ENCODE results near the gene JUND. TPM values are rescaled to one million over a fixed set of nuclear protein-coding genes. Genes with fewer than 3 reads are reported as not detected.

Gene JUND
- total RNA-seq, 1 donor = 1,318 TPM

- no peak overlapping the region for H3K4me3 ChIP-seq (ENCODE audit: low read length)
- H3K9me3 ChIP-seq (ENCODE audit: low read depth, low read length) = no peaks in the 10 kb centered on the region
- peaks cover 42% of the 10 kb centered on the region for H3K4me1 ChIP-seq (ENCODE audit: insufficient read depth, low read length)
- no peaks in the 10 kb centered on the region for H3K27me3 ChIP-seq (ENCODE audit: insufficient read depth, low read length)
Measured at GRCh38 chr19:18273561-18274218, 7.7 kb downstream of the JUND start.

GRCh38 chr19:18271433-18271841 lies 10.0 kb downstream of the JUND start:
- H3K4me3 ChIP-seq (ENCODE audit: low read length) = no peak overlapping the region

GRCh38 chr19:18270326-18270725 lies 11.1 kb downstream of the JUND start:
- Histone ChIP-seq H3K4me1 (ENCODE audit: insufficient read depth, low read length) (peaks cover 16% of the 10 kb centered on the region), H3K4me3 (ENCODE audit: low read length) (no peak overlapping the region), H3K9me3 (ENCODE audit: low read depth, low read length) (no peaks in the 10 kb centered on the region), H3K27me3 (ENCODE audit: insufficient read depth, low read length) (no peaks in the 10 kb centered on the region)

More at GRCh38 chr19:18271433-18271841, 10.0 kb downstream of the JUND start:
- Histone ChIP-seq H3K27me3 (ENCODE audit: insufficient read depth, low read length) (no peaks in the 10 kb centered on the region), H3K9me3 (ENCODE audit: low read depth, low read length) (no peaks in the 10 kb centered on the region), H3K4me1 (ENCODE audit: insufficient read depth, low read length) (peaks cover 27% of the 10 kb centered on the region)

- H3K9me3 ChIP-seq (ENCODE audit: low read depth, low read length) = no peaks in the 10 kb centered on the region
- H3K27me3 ChIP-seq (ENCODE audit: insufficient read depth, low read length) = no peaks in the 10 kb centered on the region
- peaks cover 5% of the 10 kb centered on the region for H3K4me1 ChIP-seq (ENCODE audit: insufficient read depth, low read length)
- H3K4me3 ChIP-seq (ENCODE audit: low read length) = no peak overlapping the region
Measured at GRCh38 chr19:18269070-18269723, 12.2 kb downstream of the JUND start.

GRCh38 chr19:18266771-18267686 lies 14.4 kb downstream of the JUND start:
- Histone ChIP-seq H3K4me1 (ENCODE audit: insufficient read depth, low read length) (peaks cover 4% of the 10 kb centered on the region), H3K27me3 (ENCODE audit: insufficient read depth, low read length) (no peaks in the 10 kb centered on the region), H3K9me3 (ENCODE audit: low read depth, low read length) (no peaks in the 10 kb centered on the region), H3K4me3 (ENCODE audit: low read length) (no peak overlapping the region)

- peaks cover 4% of the 10 kb centered on the region for H3K4me1 ChIP-seq (ENCODE audit: insufficient read depth, low read length)
- no peak overlapping the region for H3K4me3 ChIP-seq (ENCODE audit: low read length)
- no peaks in the 10 kb centered on the region for H3K27me3 ChIP-seq (ENCODE audit: insufficient read depth, low read length)
- H3K9me3 ChIP-seq (ENCODE audit: low read depth, low read length) = no peaks in the 10 kb centered on the region
Measured at GRCh38 chr19:18265582-18265981, 15.8 kb downstream of the JUND start.

GRCh38 chr19:18264971-18265540 lies 16.4 kb downstream of the JUND start:
- peaks cover 4% of the 10 kb centered on the region for H3K4me1 ChIP-seq (ENCODE audit: insufficient read depth, low read length)
- no peak overlapping the region for H3K4me3 ChIP-seq (ENCODE audit: low read length)
- no peaks in the 10 kb centered on the region for H3K9me3 ChIP-seq (ENCODE audit: low read depth, low read length)
- no peaks in the 10 kb centered on the region for H3K27me3 ChIP-seq (ENCODE audit: insufficient read depth, low read length)

GRCh38 chr19:18264137-18264854 lies 17.1 kb downstream of the JUND start:
- H3K9me3 ChIP-seq (ENCODE audit: low read depth, low read length) = no peaks in the 10 kb centered on the region
- H3K4me3 ChIP-seq (ENCODE audit: low read length) = no peak overlapping the region
- peaks cover 3% of the 10 kb centered on the region for H3K4me1 ChIP-seq (ENCODE audit: insufficient read depth, low read length)
- no peaks in the 10 kb centered on the region for H3K27me3 ChIP-seq (ENCODE audit: insufficient read depth, low read length)

GRCh38 chr19:18263324-18264136 lies 17.9 kb downstream of the JUND start:
- Histone ChIP-seq H3K4me3 (ENCODE audit: low read length) (no peak overlapping the region), H3K9me3 (ENCODE audit: low read depth, low read length) (no peaks in the 10 kb centered on the region), H3K4me1 (ENCODE audit: insufficient read depth, low read length) (no peaks in the 10 kb centered on the region), H3K27me3 (ENCODE audit: insufficient read depth, low read length) (no peaks in the 10 kb centered on the region)

GRCh38 chr19:18262917-18263316 lies 18.5 kb downstream of the JUND start:
- no peaks in the 10 kb centered on the region for H3K4me1 ChIP-seq (ENCODE audit: insufficient read depth, low read length)
- H3K4me3 ChIP-seq (ENCODE audit: low read length) = no peak overlapping the region

GRCh38 chr19:18262144-18262543 lies 19.3 kb downstream of the JUND start:
- no peaks in the 10 kb centered on the region for H3K4me1 ChIP-seq (ENCODE audit: insufficient read depth, low read length)
- no peak overlapping the region for H3K4me3 ChIP-seq (ENCODE audit: low read length)
- no peaks in the 10 kb centered on the region for H3K9me3 ChIP-seq (ENCODE audit: low read depth, low read length)
- H3K27me3 ChIP-seq (ENCODE audit: insufficient read depth, low read length) = no peaks in the 10 kb centered on the region

More at GRCh38 chr19:18262917-18263316, 18.5 kb downstream of the JUND start:
- no peaks in the 10 kb centered on the region for H3K9me3 ChIP-seq (ENCODE audit: low read depth, low read length)
- no peaks in the 10 kb centered on the region for H3K27me3 ChIP-seq (ENCODE audit: insufficient read depth, low read length)

- Histone ChIP-seq H3K4me3 (ENCODE audit: low read length) (no peak overlapping the region), H3K4me1 (ENCODE audit: insufficient read depth, low read length) (no peaks in the 10 kb centered on the region), H3K9me3 (ENCODE audit: low read depth, low read length) (no peaks in the 10 kb centered on the region), H3K27me3 (ENCODE audit: insufficient read depth, low read length) (no peaks in the 10 kb centered on the region)
Measured at GRCh38 chr19:18261474-18261873, 19.9 kb downstream of the JUND start.

GRCh38 chr19:18259893-18260292 lies 21.5 kb downstream of the JUND start:
- Histone ChIP-seq H3K9me3 (ENCODE audit: low read depth, low read length) (no peaks in the 10 kb centered on the region), H3K27me3 (ENCODE audit: insufficient read depth, low read length) (no peaks in the 10 kb centered on the region), H3K4me3 (ENCODE audit: low read length) (no peak overlapping the region), H3K4me1 (ENCODE audit: insufficient read depth, low read length) (no peaks in the 10 kb centered on the region)

Measured in mononuclear cell (primary cell).